HCT116 (cell line): Measurements from ENCODE around the gene ADGRV1. TPM values are rescaled to one million over a fixed set of nuclear protein-coding genes. Genes with fewer than 3 reads are reported as not detected.

Experiments used
- ATAC-seq: fragments of 200-7000 bp; cut with Tn5 transposase; 2 replicates; pipeline ENCODE4 v1.9.1; 2020; ENCODE audit warnings: mild to moderate bottlenecking, moderate library complexity
- BruUV-seq: library from RNA; stranded (reverse); fragments of 400-500 nt; replicated peaks from 2 replicates; lab custom pipeline; 2021; lab: Mats Ljungman, UMichigan
- CTCF ChIA-PET: fragments of 300-600 bp; sonication (Branson Sonifier 250); formaldehyde crosslinking; loops from one replicate; lab custom pipeline; 2021; ENCODE audit warnings: antibody characterized with exemption; lab: Charles Lee
- POLR2A ChIA-PET: fragments of 300-600, 350-600 bp; sonication (Branson Sonifier 250); formaldehyde crosslinking; loops from one replicate; lab custom pipeline; 2021; ENCODE audit warnings: antibody characterized with exemption; lab: Charles Lee
- RAD21 ChIA-PET, 2 experiments: fragments of 300-600 bp; sonication (Branson Sonifier 250); formaldehyde crosslinking; loops; one replicate each; lab custom pipeline; 2023; ENCODE audit warnings: low total read pairs in 2 of 2; ENCODE audit not compliant: uncharacterized antibody in 2 of 2, unreplicated experiment in 2 of 2, low non-redundant PET in 1 of 2; lab: Charles Lee
- DNase-seq: peaks from one replicate; pipeline ENCODE4 v3.0.0-alpha.2; 2010; ENCODE audit warnings: low read depth, low spot score
- H2AFZ ChIP-seq: fragments of 200-600 bp; shearing (Covaris generic), sonication (generic); 2 replicates; pipeline ENCODE4 v1.6.1; 2017; ENCODE audit warnings: low read depth, mixed run types, mixed read lengths, antibody characterized with exemption, low read length; ENCODE audit not compliant: poor library complexity, severe bottlenecking
- H3K27ac ChIP-seq: 2 replicates; pipeline ENCODE4 v1.5.1; 2012; ENCODE audit warnings: low read depth, low read length
- H3K27me3 ChIP-seq: fragments of 200-600 bp; sonication (generic); 2 replicates; pipeline ENCODE4 v1.6.1; 2016; ENCODE audit warnings: mixed run types, low read length, mixed read lengths; ENCODE audit not compliant: insufficient read depth
- H3K36me3 ChIP-seq, 2 experiments: fragments of 200-500 bp in 1 of 2; fragments of 200-600 bp in 1 of 2; sonication (Bioruptor generic) in 1 of 2; sonication (generic) in 1 of 2; 2 replicates each; pipeline versions ENCODE4 v1.5.1 to v1.6.1; 2014 to 2016; ENCODE audit warnings: low read length in 2 of 2, inconsistent platforms in 1 of 2, mixed read lengths in 1 of 2, mixed run types in 1 of 2; ENCODE audit not compliant: insufficient read depth in 2 of 2, control insufficient read depth in 1 of 2
- H3K4me1 ChIP-seq, 2 experiments: fragments of 200-600 bp in 1 of 2; sonication (generic) in 1 of 2; 2 replicates each; pipeline versions ENCODE4 v1.5.1 to v1.6.1; 2012 to 2017; ENCODE audit warnings: low read length in 2 of 2, inconsistent platforms in 1 of 2, mild to moderate bottlenecking in 1 of 2, mixed read lengths in 1 of 2, mixed run types in 1 of 2, moderate library complexity in 1 of 2; ENCODE audit not compliant: insufficient read depth in 2 of 2, control insufficient read depth in 1 of 2
- H3K4me2 ChIP-seq: fragments of 200-600 bp; sonication (generic); 2 replicates; pipeline ENCODE4 v1.6.1; 2017; ENCODE audit warnings: mixed run types, low read length, mixed read lengths
- H3K4me3 ChIP-seq, 2 experiments: fragments of 200-600 bp in 1 of 2; sonication (generic) in 1 of 2; replicated peaks in 1 of 2; 2 replicates each; pipeline ENCODE4 v1.5.1; 2011 to 2016; ENCODE audit warnings: low read length in 2 of 2, control low read depth in 1 of 2, low read depth in 1 of 2, mild to moderate bottlenecking in 1 of 2, mixed read lengths in 1 of 2, mixed run types in 1 of 2
- H3K79me2 ChIP-seq: fragments of 200-600 bp; sonication (generic); 2 replicates; pipeline ENCODE4 v1.6.1; 2017; ENCODE audit warnings: mild to moderate bottlenecking, mixed run types, low read length, moderate library complexity, mixed read lengths; ENCODE audit not compliant: insufficient read depth
- H3K9ac ChIP-seq: fragments of 200-600 bp; sonication (generic); 2 replicates; pipeline ENCODE4 v1.6.1; 2016; ENCODE audit warnings: low read length, mixed read lengths
- H3K9me2 ChIP-seq: fragments of 200-600 bp; sonication (generic), shearing (Covaris generic); 2 replicates; pipeline ENCODE4 v1.6.1; 2017; ENCODE audit warnings: mixed run types, mild to moderate bottlenecking, moderate library complexity; ENCODE audit not compliant: insufficient read depth
- H3K9me3 ChIP-seq, 2 experiments: fragments of 200-500 bp in 1 of 2; fragments of 200-600 bp in 1 of 2; sonication (Bioruptor generic) in 1 of 2; sonication (generic) in 1 of 2; 2 replicates each; pipeline ENCODE4 v1.6.1; 2014 to 2017; ENCODE audit warnings: low read length in 2 of 2, mixed read lengths in 2 of 2, inconsistent platforms in 1 of 2, low read depth in 1 of 2, mild to moderate bottlenecking in 1 of 2, mixed run types in 1 of 2, moderate library complexity in 1 of 2; ENCODE audit not compliant: control insufficient read depth in 1 of 2, insufficient read depth in 1 of 2
- H4K20me1 ChIP-seq: fragments of 200-600 bp; sonication (generic), shearing (Covaris generic); 2 replicates; pipeline ENCODE4 v1.6.1; 2017; ENCODE audit warnings: mixed run types, mild to moderate bottlenecking, moderate library complexity; ENCODE audit not compliant: insufficient read depth
- CEBPB ChIP-seq: IDR thresholded peaks from 2 replicates; pipeline ENCODE4 v1.6.1; 2012; ENCODE audit warnings: low read depth
- EGR1 ChIP-seq: IDR thresholded peaks from 2 replicates; pipeline ENCODE4 v1.6.1; 2012; ENCODE audit warnings: low read depth
- EZH2phosphoT487 ChIP-seq: fragments of 200-600 bp; IDR thresholded peaks from 2 replicates; pipeline ENCODE4 v1.6.1; 2018; ENCODE audit warnings: antibody characterized with exemption, borderline replicate concordance
- POLR2A ChIP-seq: IDR thresholded peaks from 2 replicates; pipeline ENCODE4 v1.7.0; 2011; ENCODE audit warnings: borderline replicate concordance; ENCODE audit not compliant: insufficient read depth, insufficient read length; ENCODE audit errors: extremely low read depth
- POLR2AphosphoS5 ChIP-seq: IDR thresholded peaks from 2 replicates; pipeline ENCODE4 v1.6.1; 2011; ENCODE audit warnings: mild to moderate bottlenecking, low read depth, low read length, moderate library complexity
- RAD21 ChIP-seq: IDR thresholded peaks from 2 replicates; pipeline ENCODE4 v1.6.1; 2012; ENCODE audit warnings: low read depth, mild to moderate bottlenecking
- SP1 ChIP-seq: IDR thresholded peaks from 2 replicates; pipeline ENCODE4 v1.6.1; 2012; ENCODE audit warnings: low read depth
- SRF ChIP-seq: IDR thresholded peaks from 2 replicates; pipeline ENCODE4 v1.6.1; 2012; ENCODE audit warnings: low read depth
- TCF7L2 ChIP-seq: IDR thresholded peaks from 2 replicates; pipeline ENCODE4 v1.7.0; 2011; ENCODE audit warnings: borderline replicate concordance, inconsistent platforms; ENCODE audit not compliant: insufficient read depth, insufficient read length; ENCODE audit errors: extremely low read depth
- YY1 ChIP-seq: IDR thresholded peaks from 2 replicates; pipeline ENCODE4 v1.6.1; 2011; ENCODE audit warnings: low read length, low read depth, moderate library complexity, mild to moderate bottlenecking; ENCODE audit not compliant: insufficient replicate concordance; ENCODE audit errors: extremely low read depth
- intact Hi-C: fragments of 100-400 bp; cut with micrococcal nuclease; formaldehyde crosslinking; loops from 2 replicates; pipeline ENCODE4 v1.10.0; 2022
- total RNA-seq: library from RNA; stranded (reverse); gene quantifications from one replicate; pipeline ENCODE4 v1.2.1, GENCODE V29; 2021; ENCODE audit not compliant: unreplicated experiment

Gene ADGRV1
- total RNA-seq, 1 experiment from 2014 or later, result 6.0 TPM

DNA sequence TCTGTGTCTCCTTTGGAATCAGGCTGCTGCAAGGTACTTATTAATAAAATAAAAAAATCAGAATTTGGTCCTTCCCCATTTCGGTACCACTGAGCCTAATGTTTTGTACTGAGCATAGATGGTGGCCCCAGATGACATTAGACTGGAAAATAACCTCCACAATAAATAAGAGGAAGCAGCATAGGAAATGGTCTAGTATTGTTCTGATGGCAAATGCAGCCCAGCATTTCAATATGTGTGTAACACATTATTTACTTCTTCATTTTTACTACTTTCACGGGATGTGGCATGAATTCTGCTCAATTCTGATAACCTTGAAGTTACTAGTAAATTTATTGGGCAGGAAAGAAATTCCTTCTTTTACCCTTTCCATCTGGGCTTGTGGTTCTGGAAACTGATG, 295.6 kb downstream of the ADGRV1 start:
- H3K27ac ChIP-seq, result no peak overlapping the region
- no peak overlapping the region for H3K4me3 ChIP-seq
- H3K4me1 ChIP-seq, result no peaks in the 10 kb centered on the region
- CTCF ChIA-PET, result interaction anchor here (1.1 kb wide), 1 partner anchor 11 kb away, joined by 4 read pairs; no protein-coding TSS in a partner anchor
- intact Hi-C loops, result no loop called here
- BruUV-seq, result no TSS peak
- H3K9me2 ChIP-seq, result no peaks in the 10 kb centered on the region
- no peaks in the 10 kb centered on the region for H3K36me3 ChIP-seq
- no peak for TF ChIP-seq EZH2phosphoT487
- no peak for TF ChIP-seq SP1
- TF ChIP-seq TCF7L2, result no peak
- TF ChIP-seq RAD21, result no peak
- no peak for TF ChIP-seq POLR2AphosphoS5
- no peak for TF ChIP-seq YY1
- TF ChIP-seq POLR2A, result no peak
- no peak for TF ChIP-seq SRF
- no peak for TF ChIP-seq CEBPB
- no peaks in the 10 kb centered on the region for H3K9me3 ChIP-seq
- no peak for ATAC-seq
- no peak for DNase-seq
- H3K9ac ChIP-seq, result no peak overlapping the region
- POLR2A ChIA-PET, result no interaction called here
- RAD21 ChIA-PET, result no interaction called here
- H3K4me2 ChIP-seq, result no peak overlapping the region
- H2AFZ ChIP-seq, result no peak overlapping the region
- H4K20me1 ChIP-seq, result no peaks in the 10 kb centered on the region
- no peaks in the 10 kb centered on the region for H3K27me3 ChIP-seq
- H3K79me2 ChIP-seq, result no peaks in the 10 kb centered on the region

DNA sequence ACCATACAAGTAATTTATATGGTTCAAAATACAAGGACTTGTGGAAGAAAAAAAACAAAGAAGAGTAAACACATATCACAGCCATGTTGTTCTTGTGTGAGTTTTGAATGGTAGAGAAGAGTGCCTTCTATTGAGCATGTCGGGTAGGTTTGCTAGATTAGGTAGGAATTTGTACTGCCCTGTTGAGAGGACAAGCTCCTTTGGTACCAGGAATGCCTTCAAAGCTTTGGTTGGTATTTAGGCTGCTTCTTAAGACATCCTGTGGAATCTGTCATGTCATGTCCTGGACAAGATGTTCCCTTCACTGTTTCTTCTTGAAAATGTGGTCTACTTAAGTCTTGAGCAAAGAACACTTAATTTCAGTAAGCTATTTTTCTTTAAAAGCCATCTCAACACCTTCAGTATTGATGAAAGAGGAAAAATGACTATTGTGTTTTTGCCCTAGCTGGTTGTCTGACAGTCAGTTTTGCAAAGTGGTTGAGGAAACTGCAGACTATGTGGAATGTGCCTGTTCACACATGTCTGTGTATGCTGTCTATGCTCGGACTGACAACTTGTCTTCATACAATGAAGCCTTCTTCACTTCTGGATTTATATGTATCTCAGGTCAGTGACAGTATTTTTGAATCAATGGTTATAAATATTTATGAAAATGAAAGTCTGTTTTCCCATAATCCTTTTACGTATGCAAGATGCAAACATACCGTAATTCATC, 296.9 kb downstream of the ADGRV1 start:
- RAD21 ChIA-PET, result no interaction called here
- Histone ChIP-seq H3K4me1 (no peaks in the 10 kb centered on the region), H4K20me1 (no peaks in the 10 kb centered on the region), H3K27ac (no peak overlapping the region), H3K79me2 (no peaks in the 10 kb centered on the region), H3K4me2 (no peak overlapping the region), H3K36me3 (no peaks in the 10 kb centered on the region), H3K9ac (no peak overlapping the region), H3K9me3 (no peaks in the 10 kb centered on the region), H3K4me3 (no peak overlapping the region), H2AFZ (no peak overlapping the region), H3K9me2 (no peaks in the 10 kb centered on the region), H3K27me3 (no peaks in the 10 kb centered on the region)
- BruUV-seq, result no TSS peak
- intact Hi-C loops, result no loop called here
- no peak for DNase-seq
- CTCF ChIA-PET, result interaction anchor here (0.7 kb wide), 1 partner anchor 90 kb away, joined by 4 read pairs; no protein-coding TSS in a partner anchor
- TF ChIP-seq CEBPB, result no peak
- no peak for TF ChIP-seq RAD21
- TF ChIP-seq EGR1, result no peak
- TF ChIP-seq SRF, result no peak
- TF ChIP-seq EZH2phosphoT487, result no peak
- no peak for TF ChIP-seq YY1
- POLR2A ChIA-PET, result no interaction called here
- no peak for ATAC-seq
